Measurements from ENCODE around the gene MACROD2. TPM values are rescaled to one million over a fixed set of nuclear protein-coding genes. Genes with fewer than 3 reads are reported as not detected.

The MACROD2 gene
- total and polyA plus RNA-seq, 4 donors = 13.0 to 67.1 (median 20.7) TPM

DNA sequence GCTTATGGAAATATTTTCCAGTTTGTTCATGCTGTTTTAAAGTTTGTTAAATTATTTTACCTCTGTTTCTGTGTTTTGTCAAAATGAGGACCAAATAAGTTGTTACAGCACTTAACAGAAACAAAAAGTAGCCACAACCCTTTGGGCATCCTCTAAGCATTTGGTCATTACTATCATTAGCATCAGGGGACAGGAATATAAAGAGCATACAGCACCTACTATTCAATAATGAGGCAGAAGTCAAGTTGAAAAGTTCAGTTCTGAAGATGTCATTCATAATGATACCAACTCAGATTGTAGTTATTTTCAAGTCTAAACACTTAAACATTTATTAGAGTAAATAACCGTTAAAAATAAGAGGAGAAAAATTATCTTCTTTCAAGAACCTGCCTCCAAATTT, 1204.4 kb downstream of the MACROD2 start:
- no peak for ATAC-seq (ENCODE audit: insufficient read depth, low FRiP score)
- Histone ChIP-seq H3K9me3 (ENCODE audit: control insufficient read depth in 4 of 4, insufficient read depth in 3 of 4, low read length in 3 of 4) (no peaks in the 10 kb centered on the region), H3K27me3 (ENCODE audit: control insufficient read depth in 3 of 3, insufficient read depth in 3 of 3, low read length in 2 of 3) (no peaks in the 10 kb centered on the region), H3K4me1 (ENCODE audit: control insufficient read depth in 5 of 5, insufficient read depth in 5 of 5, low read length in 5 of 5) (no peaks in the 10 kb centered on the region), H3K4me3 (no peak overlapping the region), H3K36me3 (ENCODE audit: control insufficient read depth in 4 of 4, insufficient read depth in 4 of 4, low read length in 4 of 4) (no peaks in the 10 kb centered on the region), H3K27ac (ENCODE audit: low read depth in 1 of 2, low read length in 1 of 2) (no peak overlapping the region), H3K9ac (ENCODE audit: insufficient read depth in 1 of 2, low read length in 2 of 2) (no peak overlapping the region)
- WGBS, 2 donors = 60 to 94% methylated on average over 1 of the region's 1 CpG
- TF ChIP-seq, protein P1, sequence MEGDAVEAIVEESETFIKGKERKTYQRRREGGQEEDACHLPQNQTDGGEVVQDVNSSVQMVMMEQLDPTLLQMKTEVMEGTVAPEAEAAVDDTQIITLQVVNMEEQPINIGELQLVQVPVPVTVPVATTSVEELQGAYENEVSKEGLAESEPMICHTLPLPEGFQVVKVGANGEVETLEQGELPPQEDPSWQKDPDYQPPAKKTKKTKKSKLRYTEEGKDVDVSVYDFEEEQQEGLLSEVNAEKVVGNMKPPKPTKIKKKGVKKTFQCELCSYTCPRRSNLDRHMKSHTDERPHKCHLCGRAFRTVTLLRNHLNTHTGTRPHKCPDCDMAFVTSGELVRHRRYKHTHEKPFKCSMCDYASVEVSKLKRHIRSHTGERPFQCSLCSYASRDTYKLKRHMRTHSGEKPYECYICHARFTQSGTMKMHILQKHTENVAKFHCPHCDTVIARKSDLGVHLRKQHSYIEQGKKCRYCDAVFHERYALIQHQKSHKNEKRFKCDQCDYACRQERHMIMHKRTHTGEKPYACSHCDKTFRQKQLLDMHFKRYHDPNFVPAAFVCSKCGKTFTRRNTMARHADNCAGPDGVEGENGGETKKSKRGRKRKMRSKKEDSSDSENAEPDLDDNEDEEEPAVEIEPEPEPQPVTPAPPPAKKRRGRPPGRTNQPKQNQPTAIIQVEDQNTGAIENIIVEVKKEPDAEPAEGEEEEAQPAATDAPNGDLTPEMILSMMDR (IDR thresholded peaks at IDR 0.05; ENCODE audit: control extremely low read depth, extremely low read depth) = no peak
- DNase-seq = no peak

DNA sequence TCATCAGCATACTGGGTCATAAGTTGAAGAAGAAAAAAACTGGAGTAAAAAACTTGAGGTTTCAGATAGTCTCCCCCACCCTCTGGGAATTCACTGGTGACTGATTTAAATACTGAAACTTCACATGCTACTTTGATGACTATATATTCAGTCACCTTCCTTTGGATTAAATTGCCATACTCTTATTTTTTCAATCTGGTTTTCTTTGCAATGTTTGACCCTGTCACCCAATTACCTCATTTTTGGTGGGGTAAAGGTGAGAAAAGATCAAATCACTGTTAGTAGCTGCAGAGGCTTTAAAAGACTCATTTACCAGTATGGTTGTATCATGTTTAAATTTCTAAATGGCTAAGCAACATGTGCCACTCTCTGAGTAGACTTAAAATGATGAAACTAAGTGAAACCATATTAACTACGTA, 1204.8 kb downstream of the MACROD2 start:
- H3K36me3 ChIP-seq (ENCODE audit: control insufficient read depth in 4 of 4, insufficient read depth in 4 of 4, low read length in 4 of 4) = no peaks in the 10 kb centered on the region
- ATAC-seq (ENCODE audit: insufficient read depth, low FRiP score) = no peak
- WGBS, 2 donors = 87 to 89% methylated on average over 1 of the region's 1 CpG

DNA sequence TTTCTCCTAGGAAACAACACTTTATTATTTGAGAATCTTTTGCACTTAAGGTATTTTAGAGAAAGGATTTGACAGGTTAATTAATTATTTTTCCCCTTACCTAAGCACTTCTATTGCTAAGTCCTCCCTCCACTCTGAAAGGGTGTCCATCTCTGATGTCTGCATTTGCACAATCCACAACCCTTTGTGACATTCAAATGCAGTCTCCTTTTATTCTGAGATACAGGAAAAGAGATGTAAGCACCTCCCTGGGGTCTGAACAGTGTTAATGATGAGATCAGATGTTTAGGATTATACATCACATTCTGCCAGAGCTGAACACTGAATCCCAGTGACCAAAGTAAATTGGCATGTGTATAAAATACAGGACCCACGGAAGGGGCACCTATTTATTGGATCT, 1206.3 kb downstream of the MACROD2 start:
- no peak for ATAC-seq (ENCODE audit: insufficient read depth, low FRiP score)
- Histone ChIP-seq H3K27ac (ENCODE audit: low read depth in 1 of 2, low read length in 1 of 2) (no peak overlapping the region), H3K4me1 (ENCODE audit: control insufficient read depth in 5 of 5, insufficient read depth in 5 of 5, low read length in 5 of 5) (no peaks in the 10 kb centered on the region), H3K9ac (ENCODE audit: insufficient read depth in 1 of 2, low read length in 2 of 2) (no peak overlapping the region), H3K36me3 (ENCODE audit: control insufficient read depth in 4 of 4, insufficient read depth in 4 of 4, low read length in 4 of 4) (no peaks in the 10 kb centered on the region), H3K9me3 (ENCODE audit: control insufficient read depth in 4 of 4, insufficient read depth in 3 of 4, low read length in 3 of 4) (no peaks in the 10 kb centered on the region), H3K27me3 (ENCODE audit: control insufficient read depth in 3 of 3, insufficient read depth in 3 of 3, low read length in 2 of 3) (no peaks in the 10 kb centered on the region), H3K4me3 (no peak overlapping the region)
- DNase-seq = no peak
- TF ChIP-seq, protein P1 (IDR thresholded peaks at IDR 0.05; ENCODE audit: control extremely low read depth, extremely low read depth) = no peak
- 83 to 87% methylated on average over 1 of the region's 1 CpG for WGBS, 2 donors

More for the DNA sequence above, 1204.8 kb downstream of the MACROD2 start:
- no peak overlapping the region for H3K4me3 ChIP-seq
- H3K9me3 ChIP-seq (ENCODE audit: control insufficient read depth in 4 of 4, insufficient read depth in 3 of 4, low read length in 3 of 4) = no peaks in the 10 kb centered on the region
- H3K4me1 ChIP-seq (ENCODE audit: control insufficient read depth in 5 of 5, insufficient read depth in 5 of 5, low read length in 5 of 5) = no peaks in the 10 kb centered on the region
- no peak for DNase-seq
- H3K27me3 ChIP-seq (ENCODE audit: control insufficient read depth in 3 of 3, insufficient read depth in 3 of 3, low read length in 2 of 3) = no peaks in the 10 kb centered on the region
- H3K27ac ChIP-seq (ENCODE audit: low read depth in 1 of 2, low read length in 1 of 2) = no peak overlapping the region
- TF ChIP-seq, protein P1 (IDR thresholded peaks at IDR 0.05; ENCODE audit: control extremely low read depth, extremely low read depth) = no peak
- H3K9ac ChIP-seq (ENCODE audit: insufficient read depth in 1 of 2, low read length in 2 of 2) = no peak overlapping the region

- H3K9me3 ChIP-seq (ENCODE audit: control insufficient read depth in 4 of 4, insufficient read depth in 3 of 4, low read length in 3 of 4) = peaks cover 0 to 2% (median under 1%) of the 10 kb centered on the region in 4 donors
- no peak overlapping the region for H3K27ac ChIP-seq (ENCODE audit: low read depth in 1 of 2, low read length in 1 of 2)
- H3K4me3 ChIP-seq = no peak overlapping the region
- H3K4me1 ChIP-seq (ENCODE audit: control insufficient read depth in 5 of 5, insufficient read depth in 5 of 5, low read length in 5 of 5) = no peaks in the 10 kb centered on the region
- H3K27me3 ChIP-seq (ENCODE audit: control insufficient read depth in 3 of 3, insufficient read depth in 3 of 3, low read length in 2 of 3) = no peaks in the 10 kb centered on the region
- 90% methylated on average over 5 of the region's 5 CpGs for WGBS, 2 donors
- H3K9ac ChIP-seq (ENCODE audit: insufficient read depth in 1 of 2, low read length in 2 of 2) = no peak overlapping the region
- ATAC-seq (ENCODE audit: insufficient read depth, low FRiP score) (no peak), DNase-seq (no peak)
- no peaks in the 10 kb centered on the region for H3K36me3 ChIP-seq (ENCODE audit: control insufficient read depth in 4 of 4, insufficient read depth in 4 of 4, low read length in 4 of 4)
- TF ChIP-seq, protein P1 (IDR thresholded peaks at IDR 0.05; ENCODE audit: control extremely low read depth, extremely low read depth) = no peak
Measured at GRCh38 chr20:15204234-15204633, 1208.9 kb downstream of the MACROD2 start.

Measured in lung (tissue), 12 donors.